ENCODE measurements around the gene KCNQ2. TPM values are rescaled to one million over a fixed set of nuclear protein-coding genes. Genes with fewer than 3 reads are reported as not detected.

The KCNQ2 gene
- total and polyA plus RNA-seq, 10 of the 15 experiments (the other 5 are each of a cell fraction or from before 2014, with no cell fraction given): 0.06 to 0.49 (median 0.26) TPM; not detected in 7

DNA sequence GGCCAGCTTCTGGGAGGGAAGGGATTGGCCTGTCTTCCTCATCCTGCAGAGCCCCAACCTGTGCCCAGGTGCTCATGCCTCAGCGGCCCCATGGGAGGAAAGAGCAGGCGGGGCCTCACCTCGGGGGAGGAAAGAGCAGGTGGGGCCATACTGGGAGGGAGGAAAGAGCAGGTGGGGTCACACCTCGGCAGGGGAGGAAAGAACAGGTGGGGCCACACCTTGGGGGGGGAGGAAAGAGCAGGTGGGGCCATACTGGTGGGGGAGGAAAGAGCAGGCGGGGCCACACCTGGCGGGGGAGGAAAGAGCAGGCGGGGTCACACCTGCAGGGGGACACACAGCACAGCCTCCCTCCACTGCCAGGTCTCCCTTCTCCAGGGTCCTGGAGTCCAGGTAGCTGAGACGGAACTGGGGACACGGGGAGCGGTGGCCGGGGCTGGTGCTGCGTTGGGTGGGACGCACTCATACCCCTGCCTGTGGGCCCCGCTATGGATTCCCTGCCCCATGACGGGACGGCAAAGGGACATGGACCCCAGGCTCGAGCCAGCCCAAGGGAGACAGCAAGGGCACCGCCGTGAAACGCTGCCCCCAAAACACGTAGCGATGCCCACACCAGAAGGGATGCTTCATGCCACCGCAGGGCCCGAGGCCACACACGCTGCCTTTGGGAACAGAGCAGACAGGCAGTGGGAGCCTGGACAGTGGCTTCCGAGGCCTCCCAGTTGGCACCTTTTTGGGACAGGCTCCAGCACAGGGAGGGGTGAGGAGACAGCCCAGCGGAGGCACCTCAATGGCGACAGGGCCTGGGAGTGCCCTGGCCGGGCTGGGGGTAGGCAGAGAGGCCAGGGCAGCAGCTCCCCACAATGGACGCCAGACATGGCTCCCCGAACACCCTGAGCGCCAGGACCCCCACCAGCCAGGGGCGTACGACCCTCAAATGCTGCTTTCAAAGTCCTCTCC lies 68.0 kb downstream of the KCNQ2 start:
- Histone ChIP-seq H3K4me1 (ENCODE audit: control insufficient read depth, insufficient read depth, low read length) (no peaks in the 10 kb centered on the region), H3K9me3 (replicated peaks; ENCODE audit: control insufficient read depth, insufficient read depth, low read length) (no peaks in the 10 kb centered on the region), H3K27ac (ENCODE audit: control insufficient read depth, insufficient read depth) (no peak overlapping the region), H2AFZ (ENCODE audit: control insufficient read depth, low read depth, low read length) (no peak overlapping the region), H3K4me3 (no peak overlapping the region), H3K27me3 (replicated peaks in 1 of 2; ENCODE audit: control insufficient read depth in 2 of 2, insufficient read depth in 2 of 2, low read length in 1 of 2) (no peaks in the 10 kb centered on the region), H3K4me2 (ENCODE audit: control insufficient read depth, insufficient read depth) (no peak overlapping the region), H3K79me2 (ENCODE audit: control insufficient read depth, insufficient read depth, low read length) (no peaks in the 10 kb centered on the region), H3K9ac (ENCODE audit: control insufficient read depth, insufficient read depth, low read length) (no peak overlapping the region), H3K36me3 (ENCODE audit: control insufficient read depth in 2 of 2, insufficient read depth in 2 of 2, low read length in 1 of 2) (no peaks in the 10 kb centered on the region), H4K20me1 (ENCODE audit: control insufficient read depth, insufficient read depth) (no peaks in the 10 kb centered on the region)
- in situ Hi-C loops (cut with MboI): no loop called here
- no peak for FAIRE-seq
- ChIA-PET RAD21 (ENCODE audit: unreplicated experiment) (no interaction called here), POLR2A (no interaction called here), SMC1A (ENCODE audit: uncharacterized antibody, unreplicated experiment) (no interaction called here), CTCF (no interaction called here)
- TF ChIP-seq FOS (IDR thresholded peaks at IDR 0.05; ENCODE audit: borderline replicate concordance, extremely low read depth, insufficient read length) (no peak), NRF1 (conservative IDR thresholded peaks at IDR 0.05; ENCODE audit: low read depth, low read length) (no peak), POLR2AphosphoS5 (IDR thresholded peaks at IDR 0.05; ENCODE audit: low read length) (no peak)
- TF ChIP-seq, protein P1, sequence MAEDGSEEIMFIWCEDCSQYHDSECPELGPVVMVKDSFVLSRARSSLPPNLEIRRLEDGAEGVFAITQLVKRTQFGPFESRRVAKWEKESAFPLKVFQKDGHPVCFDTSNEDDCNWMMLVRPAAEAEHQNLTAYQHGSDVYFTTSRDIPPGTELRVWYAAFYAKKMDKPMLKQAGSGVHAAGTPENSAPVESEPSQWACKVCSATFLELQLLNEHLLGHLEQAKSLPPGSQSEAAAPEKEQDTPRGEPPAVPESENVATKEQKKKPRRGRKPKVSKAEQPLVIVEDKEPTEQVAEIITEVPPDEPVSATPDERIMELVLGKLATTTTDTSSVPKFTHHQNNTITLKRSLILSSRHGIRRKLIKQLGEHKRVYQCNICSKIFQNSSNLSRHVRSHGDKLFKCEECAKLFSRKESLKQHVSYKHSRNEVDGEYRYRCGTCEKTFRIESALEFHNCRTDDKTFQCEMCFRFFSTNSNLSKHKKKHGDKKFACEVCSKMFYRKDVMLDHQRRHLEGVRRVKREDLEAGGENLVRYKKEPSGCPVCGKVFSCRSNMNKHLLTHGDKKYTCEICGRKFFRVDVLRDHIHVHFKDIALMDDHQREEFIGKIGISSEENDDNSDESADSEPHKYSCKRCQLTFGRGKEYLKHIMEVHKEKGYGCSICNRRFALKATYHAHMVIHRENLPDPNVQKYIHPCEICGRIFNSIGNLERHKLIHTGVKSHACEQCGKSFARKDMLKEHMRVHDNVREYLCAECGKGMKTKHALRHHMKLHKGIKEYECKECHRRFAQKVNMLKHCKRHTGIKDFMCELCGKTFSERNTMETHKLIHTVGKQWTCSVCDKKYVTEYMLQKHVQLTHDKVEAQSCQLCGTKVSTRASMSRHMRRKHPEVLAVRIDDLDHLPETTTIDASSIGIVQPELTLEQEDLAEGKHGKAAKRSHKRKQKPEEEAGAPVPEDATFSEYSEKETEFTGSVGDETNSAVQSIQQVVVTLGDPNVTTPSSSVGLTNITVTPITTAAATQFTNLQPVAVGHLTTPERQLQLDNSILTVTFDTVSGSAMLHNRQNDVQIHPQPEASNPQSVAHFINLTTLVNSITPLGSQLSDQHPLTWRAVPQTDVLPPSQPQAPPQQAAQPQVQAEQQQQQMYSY (CRISPR knock-in tag; IDR thresholded peaks at IDR 0.05): no peak
- TF ChIP-seq, protein P2, sequence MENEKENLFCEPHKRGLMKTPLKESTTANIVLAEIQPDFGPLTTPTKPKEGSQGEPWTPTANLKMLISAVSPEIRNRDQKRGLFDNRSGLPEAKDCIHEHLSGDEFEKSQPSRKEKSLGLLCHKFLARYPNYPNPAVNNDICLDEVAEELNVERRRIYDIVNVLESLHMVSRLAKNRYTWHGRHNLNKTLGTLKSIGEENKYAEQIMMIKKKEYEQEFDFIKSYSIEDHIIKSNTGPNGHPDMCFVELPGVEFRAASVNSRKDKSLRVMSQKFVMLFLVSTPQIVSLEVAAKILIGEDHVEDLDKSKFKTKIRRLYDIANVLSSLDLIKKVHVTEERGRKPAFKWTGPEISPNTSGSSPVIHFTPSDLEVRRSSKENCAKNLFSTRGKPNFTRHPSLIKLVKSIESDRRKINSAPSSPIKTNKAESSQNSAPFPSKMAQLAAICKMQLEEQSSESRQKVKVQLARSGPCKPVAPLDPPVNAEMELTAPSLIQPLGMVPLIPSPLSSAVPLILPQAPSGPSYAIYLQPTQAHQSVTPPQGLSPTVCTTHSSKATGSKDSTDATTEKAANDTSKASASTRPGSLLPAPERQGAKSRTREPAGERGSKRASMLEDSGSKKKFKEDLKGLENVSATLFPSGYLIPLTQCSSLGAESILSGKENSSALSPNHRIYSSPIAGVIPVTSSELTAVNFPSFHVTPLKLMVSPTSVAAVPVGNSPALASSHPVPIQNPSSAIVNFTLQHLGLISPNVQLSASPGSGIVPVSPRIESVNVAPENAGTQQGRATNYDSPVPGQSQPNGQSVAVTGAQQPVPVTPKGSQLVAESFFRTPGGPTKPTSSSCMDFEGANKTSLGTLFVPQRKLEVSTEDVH (IDR thresholded peaks at IDR 0.05; ENCODE audit: low read depth, partially characterized antibody): no peak
- TF ChIP-seq, protein P3, sequence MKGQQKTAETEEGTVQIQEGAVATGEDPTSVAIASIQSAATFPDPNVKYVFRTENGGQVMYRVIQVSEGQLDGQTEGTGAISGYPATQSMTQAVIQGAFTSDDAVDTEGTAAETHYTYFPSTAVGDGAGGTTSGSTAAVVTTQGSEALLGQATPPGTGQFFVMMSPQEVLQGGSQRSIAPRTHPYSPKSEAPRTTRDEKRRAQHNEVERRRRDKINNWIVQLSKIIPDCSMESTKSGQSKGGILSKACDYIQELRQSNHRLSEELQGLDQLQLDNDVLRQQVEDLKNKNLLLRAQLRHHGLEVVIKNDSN (IDR thresholded peaks at IDR 0.05; ENCODE audit: borderline replicate concordance, extremely low read length, insufficient read depth, low read depth, low read length): no peak
- 39% methylated on average over 28 of the region's 34 CpGs for WGBS (ENCODE audit: insufficient coverage, insufficient replicate concordance, low lambda C conversion rate, missing lambda C conversion rate)
- BruUV-seq (replicated peaks): no TSS peak
- intact Hi-C loops (cut with micrococcal nuclease; ENCODE audit: unreplicated experiment): no loop called here
- DNase-seq (ENCODE audit: low read depth, low spot score): no peak
- ATAC-seq: no peak
